B cell (primary cell): ENCODE measurements around the gene DAB1. TPM values are rescaled to one million over a fixed set of nuclear protein-coding genes. Genes with fewer than 3 reads are reported as not detected.

Experiments
- ATAC-seq: fragments of 200-7000 bp; cut with Tn5 transposase; one replicate; pipeline ENCODE4 v1.10.0; 2021; ENCODE audit warnings: low read depth, mild to moderate bottlenecking, moderate number of reproducible peaks, moderate library complexity
- CTCF ChIA-PET: fragments of 350-600 bp; sonication (Branson Sonifier 250); formaldehyde crosslinking; loops from one replicate; lab custom pipeline; 2021; ENCODE audit warnings: antibody characterized with exemption, inconsistent platforms; lab: Charles Lee
- POLR2A ChIA-PET: fragments of 350-600 bp; sonication (Branson Sonifier 250); formaldehyde crosslinking; loops from one replicate; lab custom pipeline; 2021; ENCODE audit warnings: antibody characterized with exemption; lab: Charles Lee
- DNase-seq: peaks from one replicate; pipeline ENCODE4 v3.0.0; 2013
- H2AFZ ChIP-seq: 2 replicates; pipeline ENCODE4 v1.6.1; 2012; ENCODE audit warnings: mild to moderate bottlenecking, low read depth, low read length; ENCODE audit not compliant: insufficient read depth, poor library complexity, severe bottlenecking
- H3K27ac ChIP-seq, 2 donors: 1 replicate in 1 of 2; 2 replicates in 1 of 2; pipeline ENCODE4 v1.5.1; 2012 to 2013; ENCODE audit warnings: low read length in 2 of 2, mild to moderate bottlenecking in 2 of 2, moderate library complexity in 1 of 2
- H3K27me3 ChIP-seq, 4 experiments: fragments of 200-600 bp in 1 of 4; sonication (generic) in 1 of 4; replicated peaks in 1 of 4; 1 replicate in 2 of 4; 2 replicates in 2 of 4; pipeline versions ENCODE4 v1.6.1 to v1.7.0; 2013 to 2016; ENCODE audit warnings: low read length in 3 of 4, mild to moderate bottlenecking in 2 of 4, mixed read lengths in 1 of 4, moderate library complexity in 1 of 4; ENCODE audit not compliant: insufficient read depth in 4 of 4, control insufficient read depth in 3 of 4; ENCODE audit errors: control extremely low read depth in 1 of 4
- H3K36me3 ChIP-seq, 2 experiments: replicated peaks in 1 of 2; 1 replicate in 1 of 2; 2 replicates in 1 of 2; pipeline versions ENCODE4 v1.6.1 to v1.7.1; 2013; ENCODE audit warnings: low read length in 1 of 2; ENCODE audit not compliant: insufficient read depth in 2 of 2, control insufficient read depth in 1 of 2; ENCODE audit errors: control extremely low read depth in 1 of 2, extremely low read depth in 1 of 2
- H3K4me1 ChIP-seq, 2 donors: fragments of 200-600 bp in 1 of 2; sonication (generic) in 1 of 2; 1 replicate in 1 of 2; 2 replicates in 1 of 2; pipeline versions ENCODE4 v1.5.1 to v1.6.1; 2013 to 2017; ENCODE audit warnings: low read length in 2 of 2; ENCODE audit not compliant: control insufficient read depth in 2 of 2, insufficient read depth in 2 of 2
- H3K4me2 ChIP-seq: replicated peaks from 2 replicates; pipeline ENCODE3; 2012; ENCODE audit warnings: mild to moderate bottlenecking, low read depth, low read length; ENCODE audit not compliant: poor library complexity, severe bottlenecking
- H3K4me3 ChIP-seq, 5 experiments: fragments of 200-600 bp in 1 of 5; sonication (generic) in 1 of 5; 1 replicate in 3 of 5; 2 replicates in 2 of 5; pipeline versions ENCODE4 v1.5.1 to v1.7.0; 2011 to 2016; ENCODE audit warnings: low read length in 4 of 5, mild to moderate bottlenecking in 4 of 5, low read depth in 2 of 5, control low read depth in 1 of 5, moderate library complexity in 1 of 5; ENCODE audit not compliant: insufficient read depth in 1 of 5; ENCODE audit errors: control extremely low read depth in 1 of 5, extremely low read depth in 1 of 5
- H3K79me2 ChIP-seq: fragments of 200-600 bp; sonication (generic); one replicate; pipeline ENCODE4 v1.6.0; 2016; ENCODE audit warnings: low read length; ENCODE audit not compliant: control insufficient read depth, insufficient read depth
- H3K9ac ChIP-seq: fragments of 200-600 bp; sonication (generic); 2 replicates; pipeline ENCODE4 v1.6.1; 2017; ENCODE audit warnings: mild to moderate bottlenecking, low read length, moderate library complexity
- H3K9me3 ChIP-seq, 3 donors: one replicate each; pipeline versions ENCODE4 v1.6.1 to v1.7.1; 2013; ENCODE audit warnings: low read length in 2 of 3; ENCODE audit not compliant: control insufficient read depth in 2 of 3, insufficient read depth in 1 of 3; ENCODE audit errors: control extremely low read depth in 1 of 3
- H4K20me1 ChIP-seq: 2 replicates; pipeline ENCODE4 v1.6.0; 2012; ENCODE audit warnings: mild to moderate bottlenecking, low read length; ENCODE audit not compliant: insufficient read depth, control insufficient read depth, poor library complexity, severe bottlenecking
- H3K27ac Mint-ChIP-seq: one replicate; pipeline ENCODE4 v1.8.0; 2021; ENCODE audit warnings: mixed read lengths
- H3K27me3 Mint-ChIP-seq: one replicate; pipeline ENCODE4 v1.8.0; 2021; ENCODE audit warnings: mixed read lengths
- H3K4me1 Mint-ChIP-seq: one replicate; pipeline ENCODE4 v1.8.0; 2021; ENCODE audit warnings: mixed read lengths
- H3K4me3 Mint-ChIP-seq: one replicate; pipeline ENCODE4 v1.8.0; 2021; ENCODE audit warnings: mixed read lengths
- H3K9me3 Mint-ChIP-seq: one replicate; pipeline ENCODE4 v1.8.0; 2022; ENCODE audit warnings: mixed read lengths; ENCODE audit not compliant: insufficient read depth
- CTCF ChIP-seq: fragments of 200-600 bp; IDR thresholded peaks from one replicate; pipeline ENCODE4 v1.8.0; 2022; ENCODE audit warnings: antibody characterized with exemption, mild to moderate bottlenecking
- EZH2 ChIP-seq: IDR thresholded peaks from 2 replicates; pipeline ENCODE4 v1.6.1; 2012; ENCODE audit warnings: borderline replicate concordance, low read depth, mild to moderate bottlenecking, moderate library complexity, low read length; ENCODE audit not compliant: insufficient read depth, poor library complexity, severe bottlenecking
- WGBS: methylation state at CpG from one replicate; pipeline ENCODE4 v1.1.5; 2013; ENCODE audit warnings: missing lambda C conversion rate; ENCODE audit not compliant: insufficient coverage; 5-methylcytosine and 5-hydroxymethylcytosine counted together
- intact Hi-C: fragments of 100-400 bp; cut with micrococcal nuclease; formaldehyde crosslinking; loops from one replicate; pipeline ENCODE4 v1.10.0; 2022
- polyA plus RNA-seq: library from polyadenylated mRNA; depleted of rRNA; stranded (reverse); fragments of >200 nt; gene quantifications from 2 replicates; pipeline ENCODE4 v1.2.3, GENCODE V29; 2012
- total RNA-seq, 2 donors: library from RNA; stranded (reverse); fragments of 120-200 nt in 1 of 2; gene quantifications; 1 replicate in 1 of 2; 2 replicates in 1 of 2; pipeline versions ENCODE4 v1.2.3 to v1.2.4, GENCODE V29; 2013 to 2022

The DAB1 gene
- total and polyA plus RNA-seq, 2 donors (not counting 1 experiment from before 2014, with no cell fraction given): not detected

GRCh38 chr1:57015071-57015470, 408.8 kb downstream of the DAB1 start:
- CTCF ChIA-PET: no interaction called here
- no peak for ATAC-seq
- POLR2A ChIA-PET: no interaction called here

GRCh38 chr1:57013522-57013921, 410.3 kb downstream of the DAB1 start:
- H3K4me3 Mint-ChIP-seq: no peak overlapping the region
- Histone ChIP-seq H2AFZ (no peak overlapping the region), H4K20me1 (no peaks in the 10 kb centered on the region), H3K27ac (no peak overlapping the region), H3K9ac (no peak overlapping the region), H3K4me1 (no peaks in the 10 kb centered on the region), H3K36me3 (no peaks in the 10 kb centered on the region), H3K4me2 (no peak overlapping the region), H3K79me2 (no peaks in the 10 kb centered on the region), H3K4me3 (no peak overlapping the region), H3K27me3 (no peaks in the 10 kb centered on the region), H3K9me3 (no peaks in the 10 kb centered on the region)
- ChIA-PET POLR2A (no interaction called here), CTCF (no interaction called here)
- no peaks in the 10 kb centered on the region for H3K4me1 Mint-ChIP-seq
- 65% methylated on average over 2 of the region's 2 CpGs for WGBS
- no peak for TF ChIP-seq CTCF
- no peak for TF ChIP-seq EZH2
- no peak for DNase-seq
- no peaks in the 10 kb centered on the region for H3K9me3 Mint-ChIP-seq
- peaks cover 8% of the 10 kb centered on the region for H3K27me3 Mint-ChIP-seq
- no peak for ATAC-seq
- intact Hi-C loops: no loop called here
- no peak overlapping the region for H3K27ac Mint-ChIP-seq

More at GRCh38 chr1:57015071-57015470, 408.8 kb downstream of the DAB1 start:
- Histone ChIP-seq H3K79me2 (no peaks in the 10 kb centered on the region), H3K9me3 (no peaks in the 10 kb centered on the region), H3K4me3 (no peak overlapping the region), H3K4me1 (no peaks in the 10 kb centered on the region), H3K36me3 (no peaks in the 10 kb centered on the region), H3K27ac (no peak overlapping the region), H4K20me1 (no peaks in the 10 kb centered on the region), H3K27me3 (no peaks in the 10 kb centered on the region), H3K9ac (no peak overlapping the region), H2AFZ (no peak overlapping the region), H3K4me2 (no peak overlapping the region)
- Mint-ChIP-seq H3K27me3 (peaks cover 4% of the 10 kb centered on the region), H3K27ac (no peak overlapping the region), H3K4me3 (no peak overlapping the region), H3K9me3 (no peaks in the 10 kb centered on the region), H3K4me1 (no peaks in the 10 kb centered on the region)
- no peak for DNase-seq
- 93% methylated on average over 15 of the region's 15 CpGs for WGBS
- TF ChIP-seq CTCF (no peak), EZH2 (no peak)
- intact Hi-C loops: no loop called here
